GM12878 (cell line): ENCODE measurements around the gene CCN5.

Source experiments
- CBFB ChIP-seq: IDR thresholded peaks from 2 replicates; pipeline ENCODE4 v1.6.1; 2016; ENCODE audit warnings: antibody characterized with exemption, low read depth
- CEBPB ChIP-seq, 2 experiments: fragments of 150-350 bp in 1 of 2; IDR thresholded peaks; 2 replicates each; pipeline ENCODE4 v1.6.1; 2012 to 2014; ENCODE audit warnings: low read depth in 2 of 2, low read length in 2 of 2, borderline replicate concordance in 1 of 2, inconsistent platforms in 1 of 2
- EZH2 ChIP-seq: IDR thresholded peaks from 2 replicates; pipeline ENCODE4 v1.6.1; 2012; ENCODE audit warnings: low read depth, mild to moderate bottlenecking, control low read depth, inconsistent platforms, low read length, borderline replicate concordance; ENCODE audit not compliant: control insufficient read depth
- HDAC6 ChIP-seq: fragments of 200-600 bp; sonication (generic); IDR thresholded peaks from one replicate; pipeline ENCODE4 v1.8.0; 2017; ENCODE audit warnings: antibody characterized with exemption; ENCODE audit not compliant: unreplicated experiment
- MXI1 ChIP-seq: fragments of 150-350 bp; IDR thresholded peaks from 2 replicates; pipeline ENCODE4 v1.6.1; 2011; ENCODE audit warnings: low read depth, mild to moderate bottlenecking, inconsistent platforms, low read length, improper control_type of control experiment
- SMC3 ChIP-seq: IDR thresholded peaks from 2 replicates; pipeline ENCODE4 v1.6.1; 2011; ENCODE audit warnings: low read length, improper control_type of control experiment, borderline replicate concordance
- TCF12 ChIP-seq: IDR thresholded peaks from 2 replicates; pipeline ENCODE4 v1.6.1; 2011; ENCODE audit warnings: low read depth, mild to moderate bottlenecking, low read length
- TF ChIP-seq, protein P1 (sequence below), 3 experiments: IDR thresholded peaks in 2 of 3; conservative IDR thresholded peaks in 1 of 3; 2 replicates each; pipeline ENCODE4 v1.5.1; 2011; ENCODE audit warnings: low read depth in 3 of 3, low read length in 3 of 3, mild to moderate bottlenecking in 3 of 3, control low read depth in 2 of 3, moderate library complexity in 2 of 3, inconsistent platforms in 1 of 3, mixed read lengths in 1 of 3; ENCODE audit not compliant: control insufficient read depth in 2 of 3, insufficient read depth in 1 of 3; ENCODE audit errors: extremely low read depth in 1 of 3
- TF ChIP-seq, protein P2 (sequence below): fragments of 450-650 bp; IDR thresholded peaks from 2 replicates; pipeline ENCODE4 v1.6.1; 2014; ENCODE audit warnings: mild to moderate bottlenecking

DNA sequence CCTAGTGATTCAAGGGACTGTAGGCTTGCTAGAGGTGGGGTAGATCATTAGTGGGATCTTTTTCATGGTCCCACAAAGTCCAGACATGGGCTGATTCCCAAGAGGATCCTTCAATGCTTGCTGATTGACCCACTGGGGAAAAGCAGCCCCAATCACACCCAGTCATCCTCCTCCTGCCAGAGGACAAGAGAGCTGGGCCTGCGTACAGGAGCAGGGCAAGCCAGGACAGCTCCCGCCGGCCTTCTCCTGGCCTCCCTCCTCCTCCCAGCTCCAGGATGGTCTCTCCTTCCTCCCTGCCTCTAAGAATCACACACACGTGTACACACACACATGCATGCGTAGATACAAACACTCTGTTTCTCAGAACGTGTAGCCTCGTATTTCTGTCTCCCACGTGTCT lies 57.5 kb downstream of the CCN5 start:
- TF ChIP-seq, protein P1, sequence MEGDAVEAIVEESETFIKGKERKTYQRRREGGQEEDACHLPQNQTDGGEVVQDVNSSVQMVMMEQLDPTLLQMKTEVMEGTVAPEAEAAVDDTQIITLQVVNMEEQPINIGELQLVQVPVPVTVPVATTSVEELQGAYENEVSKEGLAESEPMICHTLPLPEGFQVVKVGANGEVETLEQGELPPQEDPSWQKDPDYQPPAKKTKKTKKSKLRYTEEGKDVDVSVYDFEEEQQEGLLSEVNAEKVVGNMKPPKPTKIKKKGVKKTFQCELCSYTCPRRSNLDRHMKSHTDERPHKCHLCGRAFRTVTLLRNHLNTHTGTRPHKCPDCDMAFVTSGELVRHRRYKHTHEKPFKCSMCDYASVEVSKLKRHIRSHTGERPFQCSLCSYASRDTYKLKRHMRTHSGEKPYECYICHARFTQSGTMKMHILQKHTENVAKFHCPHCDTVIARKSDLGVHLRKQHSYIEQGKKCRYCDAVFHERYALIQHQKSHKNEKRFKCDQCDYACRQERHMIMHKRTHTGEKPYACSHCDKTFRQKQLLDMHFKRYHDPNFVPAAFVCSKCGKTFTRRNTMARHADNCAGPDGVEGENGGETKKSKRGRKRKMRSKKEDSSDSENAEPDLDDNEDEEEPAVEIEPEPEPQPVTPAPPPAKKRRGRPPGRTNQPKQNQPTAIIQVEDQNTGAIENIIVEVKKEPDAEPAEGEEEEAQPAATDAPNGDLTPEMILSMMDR (IDR thresholded peaks at IDR 0.05 in 2 of 3, conservative IDR thresholded peaks at IDR 0.05 in 1 of 3; ENCODE audit: control insufficient read depth in 2 of 3, extremely low read depth in 1 of 3, insufficient read depth in 1 of 3, low read depth in 3 of 3, low read length in 3 of 3), result no peak
- TF ChIP-seq, protein P2, sequence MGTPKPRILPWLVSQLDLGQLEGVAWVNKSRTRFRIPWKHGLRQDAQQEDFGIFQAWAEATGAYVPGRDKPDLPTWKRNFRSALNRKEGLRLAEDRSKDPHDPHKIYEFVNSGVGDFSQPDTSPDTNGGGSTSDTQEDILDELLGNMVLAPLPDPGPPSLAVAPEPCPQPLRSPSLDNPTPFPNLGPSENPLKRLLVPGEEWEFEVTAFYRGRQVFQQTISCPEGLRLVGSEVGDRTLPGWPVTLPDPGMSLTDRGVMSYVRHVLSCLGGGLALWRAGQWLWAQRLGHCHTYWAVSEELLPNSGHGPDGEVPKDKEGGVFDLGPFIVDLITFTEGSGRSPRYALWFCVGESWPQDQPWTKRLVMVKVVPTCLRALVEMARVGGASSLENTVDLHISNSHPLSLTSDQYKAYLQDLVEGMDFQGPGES, result no peak
- no peak for TF ChIP-seq TCF12
- TF ChIP-seq SMC3, result no peak
- TF ChIP-seq MXI1, result no peak
- no peak for TF ChIP-seq HDAC6
- TF ChIP-seq CEBPB (IDR thresholded peaks at IDR 0.05; ENCODE audit: borderline replicate concordance in 1 of 2, low read depth in 2 of 2, low read length in 2 of 2), result no peak
- no peak for TF ChIP-seq EZH2
- TF ChIP-seq CBFB, result no peak
